ENCODE data around the gene HNRNPF. TPM values are rescaled to one million over a fixed set of nuclear protein-coding genes. Genes with fewer than 3 reads are reported as not detected.

HNRNPF gene
- total and polyA plus RNA-seq, 12 donors = 26.4 to 113 (median 74.3) TPM

Other genes starting within 250 kb of the HNRNPF start
- gene RASGEF1A, start 142.1 kb downstream of the HNRNPF start, total RNA-seq = 1 to 10 TPM in 7 of 10 donors, under 1 TPM in 3; 0.63 to 2.4 (median 1.4) TPM
- gene RASGEF1A, start 142.1 kb downstream of the HNRNPF start, polyA plus RNA-seq = under 1 TPM; 0.16 to 0.44 TPM
- gene FXYD4, start 37.5 kb downstream of the HNRNPF start, total RNA-seq = 1 to 10 TPM in 1 of 10 donors, under 1 TPM in 1, not detected in 8; 0.42 to 1.5 TPM
- not detected for gene FXYD4, start 37.5 kb downstream of the HNRNPF start, polyA plus RNA-seq
- gene ZNF487, start 27.9 kb upstream of the HNRNPF start, total RNA-seq = 1 to 10 TPM; 1.6 to 4.2 (median 2.4) TPM
- gene ZNF487, start 27.9 kb upstream of the HNRNPF start, polyA plus RNA-seq = 1 to 10 TPM; 3.3 to 4.3 TPM
- 1 to 10 TPM; 1.1 to 2.5 (median 1.6) TPM for gene ZNF239, start 165.4 kb upstream of the HNRNPF start, total RNA-seq
- gene ZNF239, start 165.4 kb upstream of the HNRNPF start, polyA plus RNA-seq = 1 to 10 TPM in 1 of 2 donors, under 1 TPM in 1; 0.66 to 1.2 TPM
- gene ZNF485, start 197.3 kb upstream of the HNRNPF start, total RNA-seq = 1 to 10 TPM in 8 of 10 donors, under 1 TPM in 2; 0.81 to 2.3 (median 1.5) TPM
- gene ZNF485, start 197.3 kb upstream of the HNRNPF start, polyA plus RNA-seq = 1 to 10 TPM in 1 of 2 donors, under 1 TPM in 1; 0.94 to 2.3 TPM
- gene ZNF32, start 239.7 kb upstream of the HNRNPF start, total RNA-seq = 10 to 100 TPM; 34.4 to 52.3 (median 41.6) TPM
- gene ZNF32, start 239.7 kb upstream of the HNRNPF start, polyA plus RNA-seq = 10 to 100 TPM; 44.9 to 73.8 TPM